Uterus (tissue), 2 donors: ENCODE measurements around the gene ANXA11.

Experiments
- POLR2A ChIP-seq, 2 donors: fragments of 450-650 bp; IDR thresholded peaks; one replicate each; pipeline ENCODE4 v1.6.1; 2016; ENCODE audit warnings: antibody characterized with exemption in 2 of 2, mild to moderate bottlenecking in 1 of 2, moderate library complexity in 1 of 2
- TF ChIP-seq, protein P1 (sequence below), 4 experiments: fragments of 200-600 bp in 2 of 4; fragments of 450-650 bp in 2 of 4; sonication (generic) in 2 of 4; IDR thresholded peaks; one replicate each; pipeline ENCODE4 v1.5.1; 2016 to 2019; ENCODE audit warnings: antibody characterized with exemption in 4 of 4, mild to moderate bottlenecking in 2 of 4, moderate library complexity in 1 of 4

- TF ChIP-seq, protein P1, sequence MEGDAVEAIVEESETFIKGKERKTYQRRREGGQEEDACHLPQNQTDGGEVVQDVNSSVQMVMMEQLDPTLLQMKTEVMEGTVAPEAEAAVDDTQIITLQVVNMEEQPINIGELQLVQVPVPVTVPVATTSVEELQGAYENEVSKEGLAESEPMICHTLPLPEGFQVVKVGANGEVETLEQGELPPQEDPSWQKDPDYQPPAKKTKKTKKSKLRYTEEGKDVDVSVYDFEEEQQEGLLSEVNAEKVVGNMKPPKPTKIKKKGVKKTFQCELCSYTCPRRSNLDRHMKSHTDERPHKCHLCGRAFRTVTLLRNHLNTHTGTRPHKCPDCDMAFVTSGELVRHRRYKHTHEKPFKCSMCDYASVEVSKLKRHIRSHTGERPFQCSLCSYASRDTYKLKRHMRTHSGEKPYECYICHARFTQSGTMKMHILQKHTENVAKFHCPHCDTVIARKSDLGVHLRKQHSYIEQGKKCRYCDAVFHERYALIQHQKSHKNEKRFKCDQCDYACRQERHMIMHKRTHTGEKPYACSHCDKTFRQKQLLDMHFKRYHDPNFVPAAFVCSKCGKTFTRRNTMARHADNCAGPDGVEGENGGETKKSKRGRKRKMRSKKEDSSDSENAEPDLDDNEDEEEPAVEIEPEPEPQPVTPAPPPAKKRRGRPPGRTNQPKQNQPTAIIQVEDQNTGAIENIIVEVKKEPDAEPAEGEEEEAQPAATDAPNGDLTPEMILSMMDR (IDR thresholded peaks at IDR 0.05) = no peak
- no peak for TF ChIP-seq POLR2A (IDR thresholded peaks at IDR 0.05)
Measured at GRCh38 chr10:80141696-80142460, 63.5 kb downstream of the ANXA11 start.
